GM23338 (cell line): ENCODE data around the gene CELSR1. TPM values are rescaled to one million over a fixed set of nuclear protein-coding genes. Genes with fewer than 3 reads are reported as not detected.

Experiments used
- polyA plus RNA-seq: library from polyadenylated mRNA; unstranded; fragments of >200 nt; fragmentation: Nextera tagmentation; extraction: Ambion mirVana; gene quantifications from 2 replicates; pipeline ENCODE4 v1.2.1, GENCODE V29; 2016
- total RNA-seq: library from RNA; depleted of rRNA; stranded (reverse); fragments of >200 nt; shearing (Covaris generic); gene quantifications from 2 replicates; pipeline ENCODE4 v1.2.3, GENCODE V29; 2014; rRNA removed

CELSR1 gene
- total and polyA plus RNA-seq, 2 experiments from 2014 or later: 4.8 to 20.4 TPM

Other genes starting within 250 kb of the CELSR1 start
- gene GTSE1, start 240.8 kb downstream of the CELSR1 start, total RNA-seq: 25.1 and 26.3 TPM in 2 replicates
- gene GTSE1, start 240.8 kb downstream of the CELSR1 start, polyA plus RNA-seq: 28.6 TPM in 2 replicates
- gene TRMU, start 201.9 kb downstream of the CELSR1 start, total RNA-seq: 58.7 and 70.4 TPM in 2 replicates
- gene TRMU, start 201.9 kb downstream of the CELSR1 start, polyA plus RNA-seq: 40.3 and 48.3 TPM in 2 replicates
- 19.7 and 81.8 TPM in 2 replicates for gene GRAMD4, start 82.8 kb upstream of the CELSR1 start, total RNA-seq
- gene GRAMD4, start 82.8 kb upstream of the CELSR1 start, polyA plus RNA-seq: 2.7 and 3.1 TPM in 2 replicates
- 62.9 and 63.5 TPM in 2 replicates for gene CERK, start 200.6 kb upstream of the CELSR1 start, total RNA-seq
- 11.9 and 12.7 TPM in 2 replicates for gene CERK, start 200.6 kb upstream of the CELSR1 start, polyA plus RNA-seq
- 10.7 and 13.3 TPM in 2 replicates for gene TBC1D22A, start 225.0 kb upstream of the CELSR1 start, total RNA-seq
- gene TBC1D22A, start 225.0 kb upstream of the CELSR1 start, polyA plus RNA-seq: 9.0 and 9.6 TPM in 2 replicates